Loucy (cell line): ENCODE measurements around the gene EMC1.

ENCODE experiments used
- H2AFZ ChIP-seq: fragments of 200-600 bp; sonication (generic); 2 replicates; pipeline ENCODE4 v1.6.0; 2016; ENCODE audit warnings: antibody characterized with exemption, mild to moderate bottlenecking, low read length, moderate library complexity
- H3F3A ChIP-seq: fragments of 200-600 bp; 2 replicates; pipeline ENCODE4 v1.6.0; 2016; ENCODE audit warnings: antibody characterized with exemption, low read depth, mild to moderate bottlenecking
- H3K27me3 ChIP-seq: fragments of 200-600 bp; sonication (generic); 2 replicates; pipeline ENCODE4 v1.6.1; 2014; ENCODE audit warnings: low read length, mild to moderate bottlenecking; ENCODE audit not compliant: insufficient read depth, poor library complexity, severe bottlenecking
- H3K36me3 ChIP-seq: fragments of 200-600 bp; sonication (generic); 2 replicates; pipeline ENCODE4 v1.6.1; 2016; ENCODE audit warnings: low read length; ENCODE audit not compliant: insufficient read depth
- H3K4me1 ChIP-seq: fragments of 200-600 bp; sonication (generic); 2 replicates; pipeline ENCODE4 v1.5.1; 2014; ENCODE audit warnings: low read length, mild to moderate bottlenecking; ENCODE audit not compliant: insufficient read depth, poor library complexity, severe bottlenecking
- H3K4me2 ChIP-seq: fragments of 200-600 bp; sonication (generic); 2 replicates; pipeline ENCODE4 v1.6.0; 2014; ENCODE audit warnings: antibody characterized with exemption, low read length, low read depth, mild to moderate bottlenecking; ENCODE audit not compliant: poor library complexity, severe bottlenecking
- H3K4me3 ChIP-seq: fragments of 200-600 bp; sonication (generic); 2 replicates; pipeline ENCODE4 v1.5.1; 2014; ENCODE audit warnings: low read length, mild to moderate bottlenecking, mixed read lengths; ENCODE audit not compliant: poor library complexity, severe bottlenecking
- H3K79me2 ChIP-seq: fragments of 200-600 bp; sonication (generic); 2 replicates; pipeline ENCODE4 v1.6.1; 2014; ENCODE audit warnings: low read length; ENCODE audit not compliant: insufficient read depth
- H3K9ac ChIP-seq: fragments of 200-600 bp; sonication (generic); 2 replicates; pipeline ENCODE4 v1.6.0; 2014; ENCODE audit warnings: mild to moderate bottlenecking, low read depth, low read length, moderate library complexity; ENCODE audit not compliant: poor library complexity, severe bottlenecking
- H3K9me2 ChIP-seq: fragments of 200-600 bp; sonication (generic); replicated peaks from 2 replicates; pipeline ENCODE4 v1.6.1; 2016; ENCODE audit warnings: low read depth, low read length, mixed read lengths
- H3K9me3 ChIP-seq: fragments of 200-600 bp; sonication (generic); 2 replicates; pipeline ENCODE4 v1.6.1; 2014; ENCODE audit warnings: mild to moderate bottlenecking, antibody characterized with exemption, low read length, low read depth; ENCODE audit not compliant: insufficient read depth
- H4K20me1 ChIP-seq: fragments of 200-600 bp; sonication (generic); 2 replicates; pipeline ENCODE4 v1.6.0; 2014; ENCODE audit warnings: antibody characterized with exemption, low read length, mild to moderate bottlenecking; ENCODE audit not compliant: insufficient read depth, poor library complexity, severe bottlenecking
- EZH2phosphoT487 ChIP-seq: fragments of 200-600 bp; IDR thresholded peaks from 2 replicates; pipeline ENCODE4 v1.6.1; 2018; ENCODE audit warnings: antibody characterized with exemption, mild to moderate bottlenecking, moderate library complexity, borderline replicate concordance
- TF ChIP-seq, protein P1 (sequence below): fragments of 200-600 bp; sonication (generic); conservative IDR thresholded peaks from 2 replicates; pipeline ENCODE4 v1.5.1; 2014; ENCODE audit warnings: mild to moderate bottlenecking, antibody characterized with exemption, low read length

EMC1 gene

GRCh38 chr1:19268445-19268844 is 17.1 kb upstream of the EMC1 start:
- H3K79me2 ChIP-seq = no peaks in the 10 kb centered on the region
- no peak overlapping the region for H3K4me3 ChIP-seq

DNA sequence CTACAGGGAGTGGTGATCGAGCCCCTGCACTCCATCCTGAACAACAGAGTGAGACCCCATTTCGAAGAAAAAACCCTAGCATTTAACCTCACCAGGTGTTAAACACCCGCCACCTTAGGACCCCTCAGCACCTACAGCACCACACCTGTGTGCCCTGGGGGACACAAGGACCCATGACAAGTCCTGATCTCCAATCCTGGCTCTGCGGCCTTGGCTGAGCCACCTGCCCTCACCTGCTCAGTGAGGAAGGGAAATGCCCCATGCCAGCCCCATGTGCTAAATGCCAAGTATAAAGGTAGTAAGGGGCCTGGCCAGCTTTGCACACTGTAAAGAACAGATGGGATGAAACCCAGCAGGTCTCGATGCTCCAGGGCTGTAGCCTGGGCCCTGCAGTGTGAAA is 11.4 kb upstream of the EMC1 start:
- Histone ChIP-seq H3K79me2 (no peaks in the 10 kb centered on the region), H3K9me3 (no peaks in the 10 kb centered on the region), H4K20me1 (no peaks in the 10 kb centered on the region), H3K9ac (no peak overlapping the region), H3K4me2 (no peak overlapping the region), H3F3A (no peaks in the 10 kb centered on the region), H3K27me3 (no peaks in the 10 kb centered on the region), H3K4me1 (no peaks in the 10 kb centered on the region), H3K4me3 (no peak overlapping the region), H2AFZ (no peak overlapping the region), H3K9me2 (no peaks in the 10 kb centered on the region), H3K36me3 (peaks cover 31% of the 10 kb centered on the region; the same call in 1 of the 2 replicates)
- TF ChIP-seq, protein P1, sequence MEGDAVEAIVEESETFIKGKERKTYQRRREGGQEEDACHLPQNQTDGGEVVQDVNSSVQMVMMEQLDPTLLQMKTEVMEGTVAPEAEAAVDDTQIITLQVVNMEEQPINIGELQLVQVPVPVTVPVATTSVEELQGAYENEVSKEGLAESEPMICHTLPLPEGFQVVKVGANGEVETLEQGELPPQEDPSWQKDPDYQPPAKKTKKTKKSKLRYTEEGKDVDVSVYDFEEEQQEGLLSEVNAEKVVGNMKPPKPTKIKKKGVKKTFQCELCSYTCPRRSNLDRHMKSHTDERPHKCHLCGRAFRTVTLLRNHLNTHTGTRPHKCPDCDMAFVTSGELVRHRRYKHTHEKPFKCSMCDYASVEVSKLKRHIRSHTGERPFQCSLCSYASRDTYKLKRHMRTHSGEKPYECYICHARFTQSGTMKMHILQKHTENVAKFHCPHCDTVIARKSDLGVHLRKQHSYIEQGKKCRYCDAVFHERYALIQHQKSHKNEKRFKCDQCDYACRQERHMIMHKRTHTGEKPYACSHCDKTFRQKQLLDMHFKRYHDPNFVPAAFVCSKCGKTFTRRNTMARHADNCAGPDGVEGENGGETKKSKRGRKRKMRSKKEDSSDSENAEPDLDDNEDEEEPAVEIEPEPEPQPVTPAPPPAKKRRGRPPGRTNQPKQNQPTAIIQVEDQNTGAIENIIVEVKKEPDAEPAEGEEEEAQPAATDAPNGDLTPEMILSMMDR = no peak
- no peak for TF ChIP-seq EZH2phosphoT487

More at GRCh38 chr1:19268445-19268844, 17.1 kb upstream of the EMC1 start:
- H3K36me3 ChIP-seq = no peaks in the 10 kb centered on the region
- TF ChIP-seq, protein P1 = no peak
- TF ChIP-seq EZH2phosphoT487 = no peak
- H3F3A ChIP-seq = no peaks in the 10 kb centered on the region
- H3K4me1 ChIP-seq = no peaks in the 10 kb centered on the region
- H3K9me2 ChIP-seq = no peaks in the 10 kb centered on the region
- H3K9me3 ChIP-seq = no peaks in the 10 kb centered on the region
- H3K4me2 ChIP-seq = no peak overlapping the region
- H2AFZ ChIP-seq = no peak overlapping the region
- H4K20me1 ChIP-seq = no peaks in the 10 kb centered on the region
- no peaks in the 10 kb centered on the region for H3K27me3 ChIP-seq
- no peak overlapping the region for H3K9ac ChIP-seq

DNA sequence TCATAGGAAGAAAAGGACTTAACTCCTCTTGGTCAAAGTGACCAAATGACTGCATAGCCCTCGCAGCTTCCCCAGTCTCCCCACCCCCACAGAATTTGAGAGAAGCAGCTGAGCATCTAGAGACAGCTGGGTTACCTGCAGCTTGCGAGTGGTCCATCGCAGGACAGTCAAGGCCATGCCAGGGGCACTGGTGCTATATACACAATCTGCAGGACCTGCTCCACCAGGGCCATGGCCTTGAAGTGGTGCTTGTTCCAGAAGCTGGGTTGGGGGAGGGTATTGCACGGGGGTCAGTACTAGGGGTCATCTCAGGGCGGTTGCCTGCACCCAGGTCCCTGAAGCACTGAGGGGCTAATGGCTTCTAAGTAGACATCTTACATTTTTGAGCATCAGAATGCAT is 10.7 kb upstream of the EMC1 start:
- H3K4me1 ChIP-seq = no peaks in the 10 kb centered on the region
- H3K79me2 ChIP-seq = no peaks in the 10 kb centered on the region
- no peak for TF ChIP-seq EZH2phosphoT487
- TF ChIP-seq, protein P1 = no peak
- no peak overlapping the region for H3K4me3 ChIP-seq
- no peaks in the 10 kb centered on the region for H3F3A ChIP-seq
- H3K27me3 ChIP-seq = no peaks in the 10 kb centered on the region
- H4K20me1 ChIP-seq = no peaks in the 10 kb centered on the region
- no peaks in the 10 kb centered on the region for H3K9me2 ChIP-seq
- peaks cover 38% of the 10 kb centered on the region; the same call in 1 of the 2 replicates for H3K36me3 ChIP-seq
- H3K4me2 ChIP-seq = no peak overlapping the region
- H3K9ac ChIP-seq = no peak overlapping the region
- H3K9me3 ChIP-seq = no peaks in the 10 kb centered on the region
- no peak overlapping the region for H2AFZ ChIP-seq
